Omental fat pad (tissue), 4 donors: ENCODE measurements around the gene CEP192. TPM values are rescaled to one million over a fixed set of nuclear protein-coding genes. Genes with fewer than 3 reads are reported as not detected.
"Not testable (repeated sequence)": the region's sequence is repeated elsewhere in the genome, so short reads cannot be mapped to it uniquely, and the experiment has no call there.

Experiments used
- ATAC-seq: fragments of 150-250 bp; one replicate; pipeline ENCODE4 v1.9.1; 2016; ENCODE audit warnings: mild to moderate bottlenecking, moderate library complexity; ENCODE audit not compliant: low FRiP score
- DNase-seq: peaks from one replicate; pipeline ENCODE4 v3.0.0-alpha.2; 2019; ENCODE audit warnings: low spot score
- total RNA-seq, 4 donors: library from RNA; depleted of rRNA; stranded (reverse); fragments of >200 nt; gene quantifications; one replicate each; pipeline ENCODE4 v1.1.0, GENCODE V29; 2016
- TF ChIP-seq, protein P1 (sequence below), 3 donors: fragments of 450-650 bp; IDR thresholded peaks; one replicate each; pipeline ENCODE4 v1.5.1; 2016 to 2017; ENCODE audit warnings: antibody characterized with exemption in 3 of 3, mild to moderate bottlenecking in 3 of 3, moderate library complexity in 2 of 3

CEP192 gene
- total RNA-seq, 4 donors from 2014 or later: 13.3 to 29.6 (median 15.6) TPM

DNA sequence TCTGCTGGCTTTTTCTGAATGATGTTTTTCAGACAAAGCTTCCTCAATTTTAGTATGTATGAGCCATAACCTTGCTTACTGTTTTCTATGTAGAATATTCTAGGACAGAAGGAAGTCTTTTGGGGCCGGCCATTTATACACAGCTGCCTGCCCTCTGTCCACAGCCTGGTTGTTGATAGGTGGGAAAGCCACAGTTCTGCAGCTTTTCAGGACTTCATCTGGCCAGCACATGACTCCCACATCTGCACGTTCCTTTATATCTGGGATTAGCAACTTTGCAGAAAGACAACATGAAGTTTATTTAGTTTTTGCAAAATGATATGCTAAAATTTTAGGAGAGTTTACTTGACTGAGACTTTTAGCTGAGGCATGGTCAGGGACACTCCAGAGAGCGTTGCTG is 105.6 kb downstream of the CEP192 start:
- DNase-seq: no peak
- ATAC-seq: no peak
- TF ChIP-seq, protein P1, sequence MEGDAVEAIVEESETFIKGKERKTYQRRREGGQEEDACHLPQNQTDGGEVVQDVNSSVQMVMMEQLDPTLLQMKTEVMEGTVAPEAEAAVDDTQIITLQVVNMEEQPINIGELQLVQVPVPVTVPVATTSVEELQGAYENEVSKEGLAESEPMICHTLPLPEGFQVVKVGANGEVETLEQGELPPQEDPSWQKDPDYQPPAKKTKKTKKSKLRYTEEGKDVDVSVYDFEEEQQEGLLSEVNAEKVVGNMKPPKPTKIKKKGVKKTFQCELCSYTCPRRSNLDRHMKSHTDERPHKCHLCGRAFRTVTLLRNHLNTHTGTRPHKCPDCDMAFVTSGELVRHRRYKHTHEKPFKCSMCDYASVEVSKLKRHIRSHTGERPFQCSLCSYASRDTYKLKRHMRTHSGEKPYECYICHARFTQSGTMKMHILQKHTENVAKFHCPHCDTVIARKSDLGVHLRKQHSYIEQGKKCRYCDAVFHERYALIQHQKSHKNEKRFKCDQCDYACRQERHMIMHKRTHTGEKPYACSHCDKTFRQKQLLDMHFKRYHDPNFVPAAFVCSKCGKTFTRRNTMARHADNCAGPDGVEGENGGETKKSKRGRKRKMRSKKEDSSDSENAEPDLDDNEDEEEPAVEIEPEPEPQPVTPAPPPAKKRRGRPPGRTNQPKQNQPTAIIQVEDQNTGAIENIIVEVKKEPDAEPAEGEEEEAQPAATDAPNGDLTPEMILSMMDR (IDR thresholded peaks at IDR 0.05): no peak

DNA sequence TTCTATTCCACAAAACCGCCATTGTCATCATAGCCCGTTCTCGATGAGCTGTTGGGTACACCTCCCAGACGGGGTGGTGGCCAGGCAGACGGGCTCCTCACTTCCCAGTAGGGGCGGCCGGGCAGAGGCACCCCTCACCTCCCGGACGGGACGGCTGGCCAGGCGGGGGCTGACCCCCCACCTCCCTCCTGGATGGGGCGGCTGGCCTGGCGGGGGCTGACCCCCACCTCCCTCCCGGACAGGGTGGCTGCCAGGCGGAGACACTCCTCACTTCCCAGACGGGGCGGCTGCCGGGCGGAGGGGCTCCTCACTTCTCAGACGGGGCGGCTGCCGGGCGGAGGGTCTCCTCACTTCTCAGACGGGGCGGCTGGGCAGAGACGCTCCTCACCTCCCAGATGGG is 106.9 kb downstream of the CEP192 start:
- not testable (repeated sequence) for ATAC-seq, DNase-seq

DNA sequence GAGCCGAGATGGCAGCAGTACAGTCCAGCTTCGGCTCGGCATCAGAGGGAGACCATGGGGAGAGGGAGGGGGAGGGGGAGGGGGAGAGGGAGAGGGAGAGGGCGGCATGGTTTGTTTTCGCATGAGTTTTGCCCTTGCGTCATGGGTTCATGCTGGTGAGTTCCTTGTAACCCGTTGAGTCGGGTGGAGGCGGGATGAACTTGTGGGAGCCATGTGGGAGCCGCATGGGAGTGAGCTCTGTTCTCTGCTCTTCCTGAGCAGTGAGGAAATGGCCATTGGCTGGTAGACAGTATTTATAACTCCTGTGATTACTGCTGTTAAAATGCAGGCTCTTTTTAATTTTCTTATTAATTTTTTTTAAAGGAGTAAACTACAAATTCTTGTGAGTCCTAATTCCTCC is 108.0 kb downstream of the CEP192 start:
- DNase-seq: no peak
- ATAC-seq: no peak
- TF ChIP-seq, protein P1 (IDR thresholded peaks at IDR 0.05): no peak

DNA sequence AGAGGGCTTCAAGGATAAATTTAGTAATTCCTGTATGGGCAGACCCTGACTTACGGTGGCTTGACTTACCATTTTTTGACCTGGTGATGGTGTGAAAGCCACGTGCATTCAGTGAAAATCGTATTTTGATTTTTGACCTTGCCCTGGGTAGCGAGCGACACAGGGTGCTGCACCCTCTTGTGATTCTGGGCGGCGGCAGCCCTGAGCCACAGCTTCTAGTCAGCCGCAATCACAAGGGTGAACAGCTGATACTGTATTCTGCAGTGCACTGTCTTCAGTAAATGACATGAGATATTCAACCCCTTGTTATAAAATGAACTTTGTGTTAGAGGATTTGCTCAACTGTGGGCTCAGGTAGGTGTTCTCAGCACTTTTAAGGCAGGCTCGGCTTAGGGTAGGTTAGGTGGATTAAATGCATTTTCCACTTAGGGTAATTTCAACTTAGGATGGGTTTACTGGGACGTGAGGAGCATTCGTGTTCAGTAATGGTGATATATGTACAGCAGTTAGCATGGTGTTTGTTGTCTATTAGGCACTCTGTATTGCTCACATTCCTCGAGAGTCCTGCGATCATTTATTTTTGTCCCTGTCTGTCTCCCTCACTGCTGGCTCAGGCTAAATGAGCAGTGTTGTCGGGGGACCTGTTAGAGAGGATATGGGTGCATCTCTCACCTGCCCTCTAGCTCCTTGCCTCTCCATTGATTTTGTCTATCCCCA is 109.9 kb downstream of the CEP192 start:
- DNase-seq (no peak), ATAC-seq (no peak)
- TF ChIP-seq, protein P1 (IDR thresholded peaks at IDR 0.05): no peak

DNA sequence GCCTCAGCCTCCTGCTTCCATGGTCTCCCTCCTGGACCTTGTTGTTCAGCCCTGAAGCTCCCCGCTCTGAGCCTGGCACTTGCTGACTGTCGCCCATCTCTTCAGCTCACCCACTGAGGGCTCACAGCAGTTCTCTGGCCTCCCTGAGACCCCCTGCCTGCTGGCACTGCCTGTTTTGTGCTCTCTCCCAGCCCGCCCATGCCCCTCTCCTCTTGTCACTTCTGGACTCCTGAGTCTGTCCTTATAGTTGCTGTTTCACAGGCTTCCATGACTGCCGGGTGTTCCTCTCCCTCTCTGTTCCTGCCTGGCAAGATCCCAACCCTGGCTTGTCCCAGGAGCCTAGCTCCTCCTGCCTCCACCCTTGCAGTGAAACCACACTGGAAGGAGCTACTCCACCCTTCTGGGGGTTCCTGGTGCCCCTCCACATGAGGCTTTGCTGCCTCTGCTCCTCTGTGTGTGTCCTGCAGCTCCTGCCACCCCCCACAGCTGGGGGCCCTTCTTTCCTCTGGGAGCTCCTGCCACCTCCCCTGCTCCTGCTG is 110.6 kb downstream of the CEP192 start:
- DNase-seq (no peak), ATAC-seq (no peak)
- TF ChIP-seq, protein P1 (IDR thresholded peaks at IDR 0.05): no peak

DNA sequence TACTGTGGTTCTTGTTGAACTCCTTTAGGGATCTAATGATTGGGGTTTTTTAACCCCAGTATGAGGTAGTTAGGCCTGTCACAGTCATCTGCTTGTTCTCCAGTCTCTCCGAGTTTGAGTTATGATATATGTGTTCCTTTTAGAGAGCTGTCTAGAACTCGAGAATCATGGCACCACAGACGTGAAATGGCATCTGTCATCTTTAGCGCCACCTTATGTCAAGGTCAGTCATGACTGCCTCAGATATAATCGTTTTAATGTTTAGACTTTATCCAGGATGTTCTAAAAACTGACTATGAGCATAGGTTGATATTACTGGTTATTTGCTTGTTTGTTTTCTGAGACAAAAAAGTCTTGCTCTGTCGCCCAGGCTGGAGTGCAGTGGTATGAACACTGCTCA is 112.2 kb downstream of the CEP192 start:
- no peak for DNase-seq
- no peak for ATAC-seq
- TF ChIP-seq, protein P1 (IDR thresholded peaks at IDR 0.05): no peak

DNA sequence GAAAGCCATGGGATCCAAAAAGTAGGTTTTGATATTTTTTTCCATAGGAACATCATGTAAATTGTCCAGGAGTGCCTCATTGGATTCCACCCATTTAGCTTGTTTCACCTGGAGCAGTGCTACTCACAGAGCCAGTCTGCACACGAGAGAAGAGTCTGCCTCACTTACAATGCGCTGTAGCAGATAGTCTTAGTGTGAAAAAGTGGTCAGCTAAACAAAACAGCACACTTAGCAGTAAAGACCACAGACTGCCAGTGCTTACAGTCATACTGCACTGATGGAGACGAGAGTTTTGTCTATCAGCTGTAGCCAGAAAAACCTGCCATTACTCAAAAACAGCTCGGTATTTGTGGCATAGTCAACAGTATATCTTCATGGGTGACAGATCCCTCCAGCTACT is 113.9 kb downstream of the CEP192 start:
- ATAC-seq (no peak), DNase-seq (no peak)
- TF ChIP-seq, protein P1 (IDR thresholded peaks at IDR 0.05): no peak
